ENCODE results near the gene SENP6.
"Not testable (repeated sequence)": the region's sequence is repeated elsewhere in the genome, so short reads cannot be mapped to it uniquely, and the experiment has no call there.

DNA sequence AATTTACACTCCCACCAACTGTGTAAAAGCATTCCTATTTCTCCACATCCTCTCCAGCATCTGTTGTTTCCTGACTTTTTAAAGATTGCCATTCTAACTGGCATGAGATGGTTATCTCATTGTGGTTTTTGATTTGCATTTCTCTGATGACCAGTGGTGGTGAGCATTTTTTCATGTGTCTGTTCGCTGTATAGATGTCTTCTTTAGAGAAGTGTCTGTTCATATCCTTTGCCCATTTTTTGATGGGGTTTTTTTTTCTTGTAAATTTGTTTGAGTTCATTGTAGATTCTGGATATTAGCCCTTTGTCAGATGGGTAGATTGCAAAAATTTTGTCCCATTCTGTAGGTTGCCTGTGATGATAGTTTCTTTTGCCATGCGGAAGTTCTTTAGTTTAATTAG, 81.3 kb downstream of the SENP6 start:
- not testable (repeated sequence) for TF ChIP-seq ZNF214 (tag by site-specific recombination; IDR thresholded peaks at IDR 0.05; ENCODE audit: borderline replicate concordance); SCRT1 (tag by site-specific recombination; IDR thresholded peaks at IDR 0.05; ENCODE audit: borderline replicate concordance); ZBTB21 (tag by site-specific recombination; IDR thresholded peaks at IDR 0.05)
- TF ChIP-seq, protein P1, sequence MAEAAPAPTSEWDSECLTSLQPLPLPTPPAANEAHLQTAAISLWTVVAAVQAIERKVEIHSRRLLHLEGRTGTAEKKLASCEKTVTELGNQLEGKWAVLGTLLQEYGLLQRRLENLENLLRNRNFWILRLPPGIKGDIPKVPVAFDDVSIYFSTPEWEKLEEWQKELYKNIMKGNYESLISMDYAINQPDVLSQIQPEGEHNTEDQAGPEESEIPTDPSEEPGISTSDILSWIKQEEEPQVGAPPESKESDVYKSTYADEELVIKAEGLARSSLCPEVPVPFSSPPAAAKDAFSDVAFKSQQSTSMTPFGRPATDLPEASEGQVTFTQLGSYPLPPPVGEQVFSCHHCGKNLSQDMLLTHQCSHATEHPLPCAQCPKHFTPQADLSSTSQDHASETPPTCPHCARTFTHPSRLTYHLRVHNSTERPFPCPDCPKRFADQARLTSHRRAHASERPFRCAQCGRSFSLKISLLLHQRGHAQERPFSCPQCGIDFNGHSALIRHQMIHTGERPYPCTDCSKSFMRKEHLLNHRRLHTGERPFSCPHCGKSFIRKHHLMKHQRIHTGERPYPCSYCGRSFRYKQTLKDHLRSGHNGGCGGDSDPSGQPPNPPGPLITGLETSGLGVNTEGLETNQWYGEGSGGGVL (tag by site-specific recombination; IDR thresholded peaks at IDR 0.05) = not testable (repeated sequence)
- TF ChIP-seq, protein P2, sequence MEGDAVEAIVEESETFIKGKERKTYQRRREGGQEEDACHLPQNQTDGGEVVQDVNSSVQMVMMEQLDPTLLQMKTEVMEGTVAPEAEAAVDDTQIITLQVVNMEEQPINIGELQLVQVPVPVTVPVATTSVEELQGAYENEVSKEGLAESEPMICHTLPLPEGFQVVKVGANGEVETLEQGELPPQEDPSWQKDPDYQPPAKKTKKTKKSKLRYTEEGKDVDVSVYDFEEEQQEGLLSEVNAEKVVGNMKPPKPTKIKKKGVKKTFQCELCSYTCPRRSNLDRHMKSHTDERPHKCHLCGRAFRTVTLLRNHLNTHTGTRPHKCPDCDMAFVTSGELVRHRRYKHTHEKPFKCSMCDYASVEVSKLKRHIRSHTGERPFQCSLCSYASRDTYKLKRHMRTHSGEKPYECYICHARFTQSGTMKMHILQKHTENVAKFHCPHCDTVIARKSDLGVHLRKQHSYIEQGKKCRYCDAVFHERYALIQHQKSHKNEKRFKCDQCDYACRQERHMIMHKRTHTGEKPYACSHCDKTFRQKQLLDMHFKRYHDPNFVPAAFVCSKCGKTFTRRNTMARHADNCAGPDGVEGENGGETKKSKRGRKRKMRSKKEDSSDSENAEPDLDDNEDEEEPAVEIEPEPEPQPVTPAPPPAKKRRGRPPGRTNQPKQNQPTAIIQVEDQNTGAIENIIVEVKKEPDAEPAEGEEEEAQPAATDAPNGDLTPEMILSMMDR (tag by site-specific recombination; IDR thresholded peaks at IDR 0.05) = not testable (repeated sequence)

Data from HEK293 (cell line).